H1 (cell line): ENCODE results near the gene PCP4L1. TPM values are rescaled to one million over a fixed set of nuclear protein-coding genes. Genes with fewer than 3 reads are reported as not detected.

ENCODE experiments used
- CTCF ChIA-PET: fragments of 300-600 bp; sonication (Branson Sonifier 250); formaldehyde crosslinking; loops from one replicate; lab custom pipeline; 2021; ENCODE audit not compliant: partially characterized antibody; lab: Charles Lee
- POLR2A ChIA-PET: fragments of 300-600 bp; sonication (Branson Sonifier 250); formaldehyde crosslinking; loops from one replicate; lab custom pipeline; 2021; ENCODE audit warnings: inconsistent platforms; ENCODE audit not compliant: partially characterized antibody; lab: Charles Lee
- DNase-seq, 2 experiments: peaks; one replicate each; pipeline versions ENCODE4 v3.0.0 to v3.0.0-alpha.2; 2010 to 2022; ENCODE audit warnings: low spot score in 2 of 2, low read depth in 1 of 2, mixed read lengths in 1 of 2
- FAIRE-seq: peaks from 2 replicates; lab custom pipeline; 2011; peaks lifted over from hg19 to GRCh38; lab: Jason Lieb, UNC
- H2AFZ ChIP-seq: 2 replicates; pipeline ENCODE4 v1.8.1; 2012; ENCODE audit warnings: low read length, inconsistent platforms
- H2AK5ac ChIP-seq: 2 replicates; pipeline ENCODE4 v1.6.1; 2013; ENCODE audit warnings: low read depth, low read length
- H2BK120ac ChIP-seq: replicated peaks from 2 replicates; pipeline ENCODE3; 2013; ENCODE audit warnings: low read depth, low read length, inconsistent platforms
- H2BK12ac ChIP-seq: 2 replicates; pipeline ENCODE4 v1.6.1; 2013; ENCODE audit warnings: low read depth, low read length
- H2BK15ac ChIP-seq: 2 replicates; pipeline ENCODE4 v1.6.1; 2013; ENCODE audit warnings: low read length
- H2BK20ac ChIP-seq: 2 replicates; pipeline ENCODE4 v1.6.1; 2013; ENCODE audit warnings: low read length
- H2BK5ac ChIP-seq: 2 replicates; pipeline ENCODE4 v1.6.1; 2013; ENCODE audit warnings: low read depth, low read length
- H3K14ac ChIP-seq: 2 replicates; pipeline ENCODE4 v1.6.1; 2013; ENCODE audit warnings: inconsistent platforms; ENCODE audit not compliant: insufficient read length
- H3K18ac ChIP-seq: 2 replicates; pipeline ENCODE4 v1.6.1; 2013; ENCODE audit warnings: low read length; ENCODE audit errors: extremely low read depth
- H3K23ac ChIP-seq: 2 replicates; pipeline ENCODE4 v1.6.1; 2013; ENCODE audit warnings: inconsistent platforms; ENCODE audit not compliant: insufficient read length
- H3K23me2 ChIP-seq: 2 replicates; pipeline ENCODE4 v1.6.1; 2013; ENCODE audit warnings: low read depth, low read length
- H3K27ac ChIP-seq: 2 replicates; pipeline ENCODE4 v1.6.1; 2011; ENCODE audit warnings: low read depth, low read length, inconsistent platforms
- H3K27me3 ChIP-seq, 4 experiments: replicated peaks in 1 of 4; 1 replicate in 1 of 4; 2 replicates in 3 of 4; pipeline versions ENCODE4 v1.6.1 to v1.8.1; 2011 to 2013; ENCODE audit warnings: low read length in 3 of 4, mild to moderate bottlenecking in 3 of 4, inconsistent platforms in 2 of 4, mixed read lengths in 2 of 4, moderate library complexity in 1 of 4; ENCODE audit not compliant: control insufficient read depth in 3 of 4, insufficient read depth in 3 of 4; ENCODE audit errors: extremely low read depth in 1 of 4
- H3K36me3 ChIP-seq, 4 experiments: 2 replicates each; pipeline versions ENCODE4 v1.6.1 to v1.8.1; 2011 to 2013; ENCODE audit warnings: mild to moderate bottlenecking in 4 of 4, low read length in 3 of 4, moderate library complexity in 2 of 4, control low read depth in 1 of 4, inconsistent platforms in 1 of 4; ENCODE audit not compliant: insufficient read depth in 4 of 4, control insufficient read depth in 2 of 4
- H3K4ac ChIP-seq: replicated peaks from 2 replicates; pipeline ENCODE3; 2013; ENCODE audit warnings: low read length, low read depth, mixed read lengths, inconsistent platforms; ENCODE audit not compliant: insufficient read length
- H3K4me1 ChIP-seq, 4 experiments: replicated peaks in 1 of 4; 1 replicate in 1 of 4; 2 replicates in 3 of 4; pipeline versions ENCODE4 v1.6.1 to v1.8.1; 2011 to 2013; ENCODE audit warnings: low read length in 3 of 4, inconsistent platforms in 2 of 4, mixed read lengths in 1 of 4; ENCODE audit not compliant: insufficient read depth in 4 of 4, control insufficient read depth in 3 of 4
- H3K4me2 ChIP-seq, 2 experiments: 2 replicates each; pipeline versions ENCODE4 v1.6.1 to v1.8.1; 2011 to 2013; ENCODE audit warnings: low read depth in 2 of 2, low read length in 2 of 2, control low read depth in 1 of 2, inconsistent platforms in 1 of 2, mild to moderate bottlenecking in 1 of 2; ENCODE audit not compliant: insufficient read depth in 1 of 2
- H3K4me3 ChIP-seq, 4 experiments: fragments of 200-600, 300-600 bp in 1 of 4; sonication (generic), shearing (Covaris generic), sonication (Bioruptor Twin) in 1 of 4; 2 replicates each; pipeline versions ENCODE4 v1.5.1 to v1.8.1; 2011 to 2016; ENCODE audit warnings: low read length in 4 of 4, low read depth in 3 of 4, control low read depth in 2 of 4, inconsistent platforms in 2 of 4, mild to moderate bottlenecking in 2 of 4, mixed read lengths in 1 of 4, moderate library complexity in 1 of 4; ENCODE audit not compliant: insufficient read depth in 2 of 4; ENCODE audit errors: extremely low read depth in 1 of 4
- H3K56ac ChIP-seq: replicated peaks from 2 replicates; pipeline ENCODE3; 2013; ENCODE audit warnings: low read depth, mild to moderate bottlenecking, mixed read lengths, low read length, inconsistent platforms; ENCODE audit not compliant: insufficient read length
- H3K79me1 ChIP-seq: 2 replicates; pipeline ENCODE4 v1.6.1; 2013; ENCODE audit warnings: low read depth, low read length, control low read depth
- H3K79me2 ChIP-seq, 2 experiments: 2 replicates each; pipeline versions ENCODE4 v1.6.1 to v1.8.1; 2012 to 2013; ENCODE audit warnings: low read length in 2 of 2, mild to moderate bottlenecking in 2 of 2, inconsistent platforms in 1 of 2; ENCODE audit not compliant: insufficient read depth in 2 of 2, control insufficient read depth in 1 of 2
- H3K9ac ChIP-seq, 4 experiments: replicated peaks in 1 of 4; 1 replicate in 1 of 4; 2 replicates in 3 of 4; pipeline versions ENCODE4 v1.6.1 to v1.8.1; 2011 to 2013; ENCODE audit warnings: low read depth in 3 of 4, low read length in 3 of 4, control low read depth in 2 of 4, mild to moderate bottlenecking in 2 of 4, moderate library complexity in 2 of 4, inconsistent platforms in 1 of 4; ENCODE audit errors: extremely low read depth in 1 of 4
- H3K9me3 ChIP-seq, 2 experiments: 2 replicates each; pipeline versions ENCODE4 v1.6.1 to v1.8.1; 2012 to 2013; ENCODE audit warnings: mild to moderate bottlenecking in 2 of 2, moderate library complexity in 2 of 2, control low read depth in 1 of 2, inconsistent platforms in 1 of 2, low read depth in 1 of 2, low read length in 1 of 2, mixed read lengths in 1 of 2; ENCODE audit not compliant: insufficient read depth in 2 of 2
- H4K20me1 ChIP-seq, 2 experiments: replicated peaks in 1 of 2; 2 replicates each; pipeline versions ENCODE3 to v1.8.1; 2011 to 2013; ENCODE audit warnings: inconsistent platforms in 2 of 2, low read length in 2 of 2, mild to moderate bottlenecking in 1 of 2; ENCODE audit not compliant: insufficient read depth in 2 of 2, control insufficient read depth in 1 of 2
- H4K5ac ChIP-seq: 2 replicates; pipeline ENCODE4 v1.6.1; 2013; ENCODE audit warnings: low read length, low read depth, mixed read lengths, inconsistent platforms; ENCODE audit not compliant: insufficient read length
- H4K8ac ChIP-seq: 2 replicates; pipeline ENCODE4 v1.8.0; 2013; ENCODE audit warnings: mild to moderate bottlenecking, moderate library complexity, low read length, inconsistent platforms; ENCODE audit not compliant: insufficient read depth; ENCODE audit errors: extremely low read depth
- H4K91ac ChIP-seq: replicated peaks from 2 replicates; pipeline ENCODE3; 2013; ENCODE audit warnings: low read length, mixed read lengths, inconsistent platforms; ENCODE audit not compliant: insufficient read length
- MAFK ChIP-seq: IDR thresholded peaks from 2 replicates; pipeline ENCODE4 v1.6.1; 2012; ENCODE audit warnings: low read depth, mild to moderate bottlenecking, improper control_type of control experiment, low read length
- SP2 ChIP-seq: IDR thresholded peaks from 2 replicates; pipeline ENCODE4 v1.6.1; 2012; ENCODE audit warnings: mild to moderate bottlenecking, low read length, inconsistent platforms
- WGBS, 2 experiments: shearing (Covaris generic) in 1 of 2; methylation state at CpG; one replicate each; pipeline versions ENCODE4 v1.1.6 to v1.1.7; 2013 to 2015; ENCODE audit warnings: low lambda C conversion rate in 2 of 2, mixed read lengths in 2 of 2, inconsistent platforms in 1 of 2, low coverage in 1 of 2, missing lambda C conversion rate in 1 of 2; ENCODE audit not compliant: insufficient replicate concordance in 2 of 2, insufficient coverage in 1 of 2, insufficient read length in 1 of 2; ENCODE audit errors: extremely low coverage in 1 of 2, missing lambda C conversion rate in 1 of 2; 5-methylcytosine and 5-hydroxymethylcytosine counted together
- polyA plus RNA-seq, 7 experiments: library from polyadenylated mRNA; depleted of rRNA in 3 of 7; stranded (reverse) in 5 of 7; unstranded in 2 of 7; fragments of >200 nt in 5 of 7; fragments of 200-250 nt in 2 of 7; gene quantifications; 1 replicate in 5 of 7; 2 replicates in 1 of 7; 4 replicates in 1 of 7; pipeline versions ENCODE4 v1.2.1 to v1.2.3, GENCODE V29; 2011 to 2013; ENCODE audit warnings: missing spikeins in 2 of 7, mixed read lengths in 2 of 7
- total RNA-seq: library from RNA; stranded (reverse); fragmentation: NEBNext Ultra II Directional; extraction: Animal tissue kit (Norgen Biotek cat#: 25700); gene quantifications from 2 replicates; pipeline ENCODE4 v1.2.1, GENCODE V29; 2021

PCP4L1 gene
- total and polyA plus RNA-seq, 2 of the 8 experiments (the other 6 are each of a cell fraction or from before 2014, with no cell fraction given): 0.41 to 1.0 TPM

DNA sequence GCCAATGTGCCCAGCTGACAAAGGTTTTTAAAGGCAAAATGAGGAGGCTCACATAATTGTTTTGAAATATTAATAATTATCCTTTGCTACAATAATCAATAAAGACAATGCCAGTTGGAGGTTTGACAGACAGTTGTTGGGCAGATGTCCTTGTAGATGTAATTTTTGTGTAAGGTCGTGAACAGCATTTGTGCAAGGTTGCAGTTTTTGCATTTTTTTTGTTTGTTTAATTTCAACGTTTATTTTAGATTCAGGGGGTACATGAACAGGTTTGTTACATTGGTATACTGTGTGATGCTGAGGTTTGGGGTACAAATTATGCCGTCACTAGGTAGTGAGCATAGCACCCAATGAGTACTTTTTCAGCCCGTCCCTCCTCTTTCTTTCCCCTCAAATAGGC, 41.9 kb downstream of the PCP4L1 start:
- Histone ChIP-seq H3K14ac (no peak overlapping the region), H3K4ac (no peak overlapping the region), H2BK12ac (no peak overlapping the region), H2AK5ac (no peak overlapping the region), H3K56ac (no peak overlapping the region), H3K4me2 (0 out of 4 replicates have a peak overlapping the region, but pooled peaks of 1 of the 2 experiments have one; percentile 13), H3K4me1 (peaks cover 0 to 14% (median 5%) of the 10 kb centered on the region in 4 experiments; a peak in 6 of 7 replicates), H3K27ac (no peak overlapping the region), H3K79me1 (0 out of 2 replicates have a peak, but pooled peaks cover 3% of the 10 kb centered on the region), H3K9ac (no peak overlapping the region), H4K20me1 (no peaks in the 10 kb centered on the region), H2BK15ac (no peak overlapping the region), H3K18ac (no peak overlapping the region), H3K79me2 (peaks cover 0 to 8% of the 10 kb centered on the region in 2 experiments; a peak in 1 of 4 replicates), H3K23me2 (peaks cover 4% of the 10 kb centered on the region; the same call in 1 of the 2 replicates), H4K8ac (no peak overlapping the region; the same call in 1 of the 2 replicates), H3K4me3 (no peak overlapping the region), H2AFZ (no peak overlapping the region), H3K23ac (no peak overlapping the region), H3K27me3 (no peaks in the 10 kb centered on the region), H4K91ac (no peak overlapping the region), H2BK120ac (no peak overlapping the region), H3K36me3 (no peaks in the 10 kb centered on the region), H3K9me3 (no peaks in the 10 kb centered on the region), H2BK20ac (no peak overlapping the region), H2BK5ac (no peak overlapping the region), H4K5ac (no peak overlapping the region)
- POLR2A ChIA-PET: interaction anchor here (0.8 to 1.7 kb wide), 4 partner anchors 13 to 102 kb away, joined by 3 to 4 read pairs (median 3); partner anchors contain the start of gene SDHC
- no peak for DNase-seq
- TF ChIP-seq SP2: no peak
- 0 out of 2 replicates have a peak, but pooled peaks have one; percentile 34 for TF ChIP-seq MAFK
- 76% methylated on average over 4 of the region's 4 CpGs; no CpG with 5 or more reads in 1 of the 2 experiments for WGBS, 2 experiments
- no peak for FAIRE-seq
- CTCF ChIA-PET: interaction anchor here (1.3 to 12.1 kb wide), 2 partner anchors 9 to 76 kb away, joined by 4 to 201 read pairs; partner anchors contain the start of genes APOA2, FCER1G and TOMM40L
